Embryonic facial prominence (tissue), 1 donor: ENCODE results near the gene SLC3A2.

Experiments
- DNase-seq: peaks from one replicate; pipeline ENCODE4 v3.0.0-alpha.2; 2016; ENCODE audit errors: extremely low spot score

The SLC3A2 gene

GRCh38 chr11:62880231-62880802 is 379 bp upstream of the SLC3A2 start:
- DNase-seq: no peak

- DNase-seq: peak; percentile 89
These were observed 1.1 kb downstream of the SLC3A2 start for GRCh38 chr11:62881579-62882430.

- no peak for DNase-seq
These were observed 1.7 kb downstream of the SLC3A2 start for GRCh38 chr11:62882431-62882749.

DNA sequence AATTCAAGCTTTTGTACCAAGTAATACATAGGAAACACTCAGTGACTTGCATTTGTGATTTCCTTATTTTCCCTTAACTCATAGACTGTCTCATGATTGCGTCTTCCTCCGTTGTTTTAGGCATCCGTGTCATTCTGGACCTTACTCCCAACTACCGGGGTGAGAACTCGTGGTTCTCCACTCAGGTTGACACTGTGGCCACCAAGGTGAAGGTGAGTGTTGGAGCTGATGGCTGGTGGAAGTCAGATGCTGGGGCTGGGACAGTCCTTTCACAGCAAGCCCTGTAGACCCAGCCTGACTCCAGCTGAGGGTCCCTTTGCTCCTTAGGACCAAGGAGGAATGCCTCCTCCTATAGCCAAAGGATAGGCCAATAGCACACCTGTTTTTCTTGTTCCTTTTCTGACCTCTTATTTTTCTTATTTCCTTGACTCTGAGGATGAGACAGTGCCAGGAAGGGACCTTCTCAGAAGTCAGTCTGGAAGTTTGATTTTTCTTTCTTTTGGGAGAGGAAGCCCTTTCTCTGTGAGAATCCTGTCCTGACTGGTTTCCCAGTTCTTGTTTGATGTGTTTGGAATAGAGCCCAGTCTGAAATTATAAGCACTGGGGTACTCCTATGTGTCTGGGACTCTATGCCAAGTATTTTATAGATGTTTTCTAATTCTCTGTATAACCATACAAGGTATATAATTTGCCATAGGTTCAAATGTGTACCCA is 2.2 kb downstream of the SLC3A2 start:
- DNase-seq: no peak

DNA sequence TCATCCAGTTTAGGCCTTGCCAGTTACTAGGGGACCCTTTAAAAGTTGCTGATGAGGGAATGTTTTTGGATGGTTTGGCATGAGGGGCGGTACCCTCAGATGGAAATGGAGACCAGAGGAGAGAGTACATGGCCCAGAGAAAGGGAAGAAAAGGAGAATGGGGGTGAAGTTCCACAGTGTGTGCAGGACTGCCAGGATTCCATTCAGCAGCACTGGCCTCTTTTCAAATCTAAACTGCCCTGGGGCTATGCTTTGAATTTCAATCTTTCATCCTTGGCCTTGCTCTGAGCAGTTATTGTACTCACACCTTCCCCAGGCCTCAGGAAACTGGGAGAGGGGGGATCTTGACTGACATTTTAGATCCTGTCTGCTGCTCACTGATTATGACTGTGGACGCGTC is 3.0 kb downstream of the SLC3A2 start:
- DNase-seq: no peak

- no peak for DNase-seq
These were observed 4.5 kb downstream of the SLC3A2 start for GRCh38 chr11:62885137-62885750.

DNA sequence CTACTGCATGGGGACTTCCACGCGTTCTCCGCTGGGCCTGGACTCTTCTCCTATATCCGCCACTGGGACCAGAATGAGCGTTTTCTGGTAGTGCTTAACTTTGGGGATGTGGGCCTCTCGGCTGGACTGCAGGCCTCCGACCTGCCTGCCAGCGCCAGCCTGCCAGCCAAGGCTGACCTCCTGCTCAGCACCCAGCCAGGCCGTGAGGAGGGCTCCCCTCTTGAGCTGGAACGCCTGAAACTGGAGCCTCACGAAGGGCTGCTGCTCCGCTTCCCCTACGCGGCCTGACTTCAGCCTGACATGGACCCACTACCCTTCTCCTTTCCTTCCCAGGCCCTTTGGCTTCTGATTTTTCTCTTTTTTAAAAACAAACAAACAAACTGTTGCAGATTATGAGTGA is 7.7 kb downstream of the SLC3A2 start:
- DNase-seq: no peak

GRCh38 chr11:62889126-62889483 is 8.4 kb downstream of the SLC3A2 start:
- DNase-seq: no peak

DNA sequence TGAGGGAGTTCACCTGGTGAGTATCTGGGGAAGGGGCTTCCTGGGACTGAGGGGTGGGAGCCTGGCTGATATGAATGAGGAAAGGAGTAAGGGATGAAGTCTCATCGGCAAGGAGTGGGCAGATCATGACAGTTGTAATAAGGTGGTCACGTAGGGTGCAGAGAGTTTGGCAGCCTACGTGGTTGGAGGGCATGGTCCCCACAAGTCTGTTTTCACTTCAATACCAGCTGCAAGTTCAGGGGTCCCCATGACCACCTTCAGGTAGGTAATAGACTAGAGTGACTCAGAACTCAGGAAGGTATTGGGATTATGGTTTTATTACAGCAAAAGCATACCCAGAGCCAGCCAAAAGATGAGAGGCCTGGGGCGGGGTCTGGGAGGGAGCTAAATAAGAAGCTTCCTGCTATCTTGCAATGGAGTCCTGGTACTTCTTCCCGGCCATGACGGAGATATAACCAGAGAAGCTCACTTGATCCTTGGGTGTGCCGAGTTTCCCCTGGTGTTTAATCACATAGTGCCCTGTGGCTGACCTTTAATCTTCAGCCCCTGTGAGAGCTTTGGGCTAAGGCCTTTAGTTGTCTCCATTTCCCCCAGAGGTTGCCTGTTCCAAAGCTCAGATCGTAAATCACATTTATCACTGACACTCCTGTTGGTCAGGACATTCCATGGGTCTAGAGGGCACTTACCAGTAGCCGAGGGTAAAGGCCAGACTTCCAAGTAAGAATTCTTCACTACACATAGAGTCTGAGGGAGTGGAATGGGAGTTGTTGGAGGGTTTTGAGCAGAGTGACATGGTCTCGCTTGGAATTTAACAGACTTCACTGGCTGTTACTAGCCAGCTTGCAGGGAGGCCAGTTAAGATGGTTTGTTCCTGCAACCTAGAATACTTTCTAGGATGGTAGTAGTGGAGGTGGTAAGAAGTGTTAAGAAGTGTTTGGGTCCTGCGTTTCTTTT is 9.1 kb downstream of the SLC3A2 start:
- DNase-seq: no peak

DNA sequence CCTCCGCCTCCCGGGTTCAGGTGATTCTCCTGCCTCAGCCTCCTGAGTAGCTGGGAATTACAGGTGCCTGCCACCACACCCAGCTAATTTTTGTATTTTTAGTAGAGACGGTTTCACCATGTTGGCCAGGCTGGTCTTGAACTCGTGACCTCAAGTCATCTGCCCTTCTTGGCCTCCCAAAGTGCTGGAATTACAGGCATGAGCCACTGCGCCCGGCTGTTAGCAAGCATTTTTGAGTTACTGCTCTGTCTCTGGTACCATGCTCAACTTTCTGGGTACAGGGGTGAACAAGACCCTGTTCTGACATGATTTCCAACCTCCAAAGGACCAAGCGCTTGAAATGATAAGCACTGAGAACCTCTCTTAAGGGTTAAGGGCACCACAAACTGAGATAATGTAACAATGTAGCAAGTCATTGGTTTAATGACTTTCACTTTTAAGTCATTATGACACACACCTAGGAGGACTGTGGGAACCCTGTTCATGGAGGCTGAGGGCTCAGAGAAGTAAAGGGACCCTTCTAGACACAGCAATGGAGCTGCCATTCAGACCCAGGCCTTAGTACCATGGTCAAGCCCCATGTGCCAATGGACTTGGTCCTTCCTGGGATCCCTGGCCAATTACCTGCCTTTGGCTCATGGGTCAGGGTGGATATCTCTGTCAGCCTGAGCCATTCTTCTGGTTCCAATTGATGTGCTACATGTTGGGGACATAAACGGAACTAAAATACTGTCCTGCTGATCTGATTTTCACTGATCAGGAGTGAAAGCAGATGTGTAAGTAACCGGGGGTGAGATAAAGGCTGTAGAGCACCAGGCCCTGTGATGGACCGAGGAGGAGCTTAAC is 11.6 kb downstream of the SLC3A2 start:
- DNase-seq: no peak

DNA sequence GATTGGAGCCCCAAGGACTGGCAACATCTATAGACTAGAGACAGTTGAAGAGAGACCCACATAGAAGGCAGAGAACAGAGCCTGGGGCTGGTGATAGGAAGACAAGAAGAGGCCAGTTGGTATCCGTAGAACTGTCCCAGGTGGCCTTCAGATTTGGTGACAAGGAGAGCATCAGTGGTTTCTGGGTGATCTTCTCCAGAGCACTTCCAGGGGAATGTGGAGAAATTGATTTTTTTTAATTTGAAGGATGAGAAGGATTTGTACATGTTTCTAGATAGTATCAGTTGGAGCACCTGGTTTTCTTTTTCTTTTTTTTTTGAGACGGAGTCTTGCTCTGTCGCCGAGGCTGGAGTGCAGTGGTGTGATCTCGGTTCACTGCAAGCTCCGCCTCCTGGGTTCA is 14.8 kb downstream of the SLC3A2 start:
- DNase-seq: no peak

GRCh38 chr11:62896049-62896448 is 15.4 kb downstream of the SLC3A2 start:
- no peak for DNase-seq

- DNase-seq: no peak
These were observed 16.6 kb downstream of the SLC3A2 start for GRCh38 chr11:62897311-62897710.

DNA sequence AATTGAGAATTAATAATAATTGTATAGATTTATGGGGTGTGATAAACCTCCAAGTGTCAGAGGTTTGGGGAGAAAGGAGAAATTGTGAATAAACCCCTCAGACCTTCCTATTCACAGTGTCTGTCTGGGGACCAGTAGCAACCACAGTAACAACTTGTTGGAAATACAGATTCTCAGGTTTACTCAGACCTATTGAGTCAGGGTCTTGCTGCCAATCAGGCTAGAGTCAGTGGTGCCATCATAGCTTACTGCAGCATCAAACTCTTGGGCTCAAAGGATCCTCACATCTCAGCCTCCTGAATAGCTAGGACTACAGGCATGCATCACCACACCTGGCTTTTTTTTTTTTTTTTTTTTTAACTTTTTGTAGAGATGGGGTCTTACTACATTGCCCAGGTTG is 17.3 kb downstream of the SLC3A2 start:
- no peak for DNase-seq

DNA sequence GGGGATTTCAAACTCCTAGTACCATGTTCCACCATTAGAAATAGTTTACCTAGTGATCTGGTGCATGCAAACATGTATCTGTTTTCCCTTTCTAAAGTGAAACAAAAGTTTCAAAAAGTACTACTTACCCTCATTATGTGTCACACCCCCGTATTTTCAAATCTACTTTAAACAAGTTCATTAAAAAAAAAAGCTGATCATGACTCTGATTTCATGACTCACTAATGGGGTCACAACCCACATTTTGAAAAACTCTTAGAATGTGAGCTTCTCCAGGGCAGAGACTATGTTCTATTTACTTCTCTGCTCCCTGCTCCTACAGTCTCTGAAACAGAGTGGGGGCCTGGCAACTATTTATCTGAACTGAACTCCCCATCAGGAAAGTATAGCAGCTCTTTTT is 22.2 kb downstream of the SLC3A2 start:
- DNase-seq: no peak

- DNase-seq: no peak
These were observed 24.6 kb downstream of the SLC3A2 start for GRCh38 chr11:62905296-62905695.

DNA sequence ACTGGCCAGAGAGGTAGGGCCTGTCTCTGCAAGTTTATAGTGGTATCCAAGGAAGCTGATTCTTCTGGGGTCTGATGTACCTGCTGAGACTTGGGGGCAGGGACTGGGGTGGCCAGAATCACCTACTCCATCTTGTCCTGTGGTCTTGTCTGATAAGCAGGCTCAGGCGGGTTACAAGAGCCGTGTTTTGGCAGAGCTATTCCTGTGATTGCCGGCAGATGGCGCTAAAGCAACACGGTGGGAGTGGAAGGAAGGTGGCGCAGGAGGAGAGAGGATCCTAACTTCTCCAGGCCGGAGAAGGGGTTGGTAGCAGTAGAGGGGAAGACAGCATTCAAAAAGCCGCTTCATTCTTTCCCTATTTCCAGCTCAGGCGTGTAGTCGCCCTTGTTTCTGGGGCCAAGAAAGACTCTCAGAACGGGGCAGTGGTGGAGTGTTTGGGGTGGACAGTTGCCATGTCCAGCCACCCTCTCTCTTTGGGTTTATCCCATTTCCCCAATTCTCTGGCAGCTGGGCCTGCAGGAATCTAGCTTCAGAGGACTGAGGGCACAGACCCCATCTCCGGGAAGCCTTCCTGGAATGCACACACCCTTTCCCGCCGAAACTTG is 25.3 kb downstream of the SLC3A2 start:
- DNase-seq: peak; percentile 77

DNA sequence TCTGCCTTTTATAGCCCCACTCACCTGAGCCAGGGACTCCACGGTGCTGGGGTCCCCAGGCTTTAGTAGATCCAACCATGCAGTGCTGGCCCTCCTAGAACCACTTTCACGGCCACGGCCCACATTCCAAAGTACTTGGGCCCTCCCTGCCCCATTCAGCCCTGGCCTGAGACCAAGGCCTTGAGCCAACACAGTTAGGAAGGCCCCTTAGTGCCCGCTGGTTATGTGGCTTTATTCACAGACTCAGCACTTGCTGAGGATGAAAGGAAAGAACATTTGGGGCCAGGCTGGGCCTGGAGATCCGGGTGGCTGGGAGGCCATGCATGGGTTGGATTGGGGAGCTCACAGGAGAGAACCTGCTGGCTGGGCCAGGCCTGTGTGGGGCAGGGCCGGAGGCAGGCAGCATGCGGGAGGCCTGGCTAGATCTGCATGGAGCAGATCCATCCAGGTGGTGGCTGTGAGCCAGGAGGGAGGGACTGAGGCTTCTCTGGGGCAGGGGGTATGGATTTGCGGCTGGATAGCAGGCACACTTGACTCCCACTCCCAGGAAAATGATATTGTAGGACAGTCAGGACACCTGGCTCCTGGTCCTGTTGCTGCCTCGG is 27.9 kb downstream of the SLC3A2 start:
- no peak for DNase-seq

DNA sequence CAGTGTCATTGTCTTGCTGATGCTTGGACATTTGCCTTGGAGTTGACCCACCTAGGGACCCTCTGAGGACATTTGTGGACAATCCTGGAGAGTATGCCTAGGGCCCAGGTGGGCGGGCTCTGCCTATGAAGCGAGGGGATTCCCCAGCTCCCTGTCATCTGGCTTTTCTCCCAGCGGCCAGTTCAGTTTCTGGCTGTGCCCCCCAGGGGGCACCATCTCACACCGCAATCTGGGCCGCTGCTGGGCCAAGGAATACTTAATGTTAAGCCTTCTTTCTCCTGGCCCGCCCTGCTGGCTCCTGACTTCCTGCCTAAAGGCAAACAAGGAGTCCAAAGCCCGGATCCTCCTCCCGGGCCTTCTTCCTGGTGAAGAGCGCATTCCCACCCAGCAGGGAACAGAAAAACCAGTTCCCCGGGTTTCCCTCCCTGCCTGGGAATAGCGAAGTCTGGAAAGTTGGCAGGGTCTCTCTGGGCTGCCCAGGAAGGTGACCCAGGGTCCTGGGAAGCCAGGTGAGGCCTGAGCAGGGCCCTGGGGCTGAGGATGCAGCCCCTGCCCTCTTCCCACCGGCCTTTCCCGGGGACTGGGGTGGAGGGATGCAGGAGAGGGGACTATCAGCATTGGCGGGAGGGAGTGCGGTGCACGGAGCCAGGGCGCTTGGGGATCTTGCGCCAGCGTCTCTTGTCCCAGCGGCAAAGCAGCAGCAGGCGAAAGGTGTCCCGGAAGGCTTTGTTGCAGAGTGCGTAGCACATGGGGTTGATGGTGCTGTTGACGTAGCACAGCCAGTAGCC is 28.6 kb downstream of the SLC3A2 start:
- peak; percentile 26 for DNase-seq
